ENCODE measurements around the gene CLDN5.

DNA sequence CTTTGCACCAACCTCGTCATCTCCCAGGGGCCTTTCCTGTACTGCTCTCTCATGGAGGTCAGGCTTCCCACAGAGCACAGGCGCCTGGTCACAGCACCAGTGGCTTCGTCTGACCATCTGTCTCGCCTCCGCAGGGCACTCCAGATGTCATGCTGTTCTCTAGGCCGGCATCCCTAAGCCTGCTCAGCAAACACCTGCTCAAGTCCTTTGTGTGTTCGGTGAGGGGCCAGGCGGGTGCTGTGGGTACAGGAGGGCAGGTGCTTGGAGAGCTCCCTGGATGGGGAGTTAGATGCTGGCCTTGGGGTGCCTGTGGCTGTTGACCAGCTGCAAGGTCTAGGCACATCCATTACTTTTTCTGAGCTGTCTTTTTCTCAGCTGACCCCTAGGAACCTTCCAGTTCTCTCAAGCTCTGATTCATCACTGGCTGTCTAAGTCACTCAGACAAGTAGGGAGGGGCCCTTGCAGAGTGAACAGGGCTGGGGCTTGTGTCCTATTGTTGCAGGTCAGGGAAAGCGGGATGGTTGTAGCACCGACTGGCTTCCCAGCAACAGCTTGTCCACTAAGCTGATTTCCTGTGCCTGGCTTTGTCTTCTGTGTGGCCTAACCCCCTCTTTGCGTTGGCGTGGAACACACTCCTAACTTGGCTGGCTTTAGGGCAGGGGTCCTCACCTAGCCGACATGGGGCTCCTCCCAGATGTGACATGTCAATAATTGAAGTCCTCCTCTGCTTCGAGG is 9.2 kb downstream of the CLDN5 start:
- no peak for TF ChIP-seq CTCF (conservative IDR thresholded peaks at IDR 0.05; ENCODE audit: low read length)
- TF ChIP-seq EZH2phosphoT487 (IDR thresholded peaks at IDR 0.05; ENCODE audit: borderline replicate concordance, low read depth, low read length) = no peak

Data from OCI-LY7 (cell line).